ENCODE measurements around the gene DNAH2.

The DNAH2 gene

DNA sequence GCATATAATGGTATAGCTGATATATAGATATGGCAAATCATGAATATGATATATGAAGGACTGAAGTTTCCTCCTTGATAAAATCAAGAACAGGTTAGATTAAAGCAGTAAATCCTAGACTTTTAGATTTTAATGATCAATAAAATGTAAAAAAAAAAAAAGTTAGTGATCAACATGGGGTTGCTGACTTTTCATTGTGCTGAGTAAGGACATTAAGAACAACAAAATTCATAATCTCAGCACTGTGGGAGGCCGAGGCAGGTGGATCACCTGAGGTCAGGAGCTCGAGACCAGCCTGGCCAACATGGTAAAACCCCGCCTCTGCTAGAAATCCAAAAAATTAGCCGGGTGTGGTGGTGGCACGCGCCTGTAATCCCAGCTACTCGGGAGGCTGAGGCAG is 160.7 kb downstream of the DNAH2 start:
- ChIA-PET CTCF (interaction anchor here (0.6 kb wide), 1 partner anchor 246 kb away, joined by 4 read pairs; no protein-coding TSS in a partner anchor), POLR2A (no interaction called here)
- DNase-seq (ENCODE audit: extremely low spot score): no peak
- TF ChIP-seq ZNF384 (IDR thresholded peaks at IDR 0.05) (no peak), FOXA1 (IDR thresholded peaks at IDR 0.05) (no peak), HDGF (IDR thresholded peaks at IDR 0.05; ENCODE audit: borderline replicate concordance) (no peak), FOXM1 (IDR thresholded peaks at IDR 0.05; ENCODE audit: borderline replicate concordance) (no peak), SUZ12 (IDR thresholded peaks at IDR 0.05) (no peak), LEF1 (IDR thresholded peaks at IDR 0.05; ENCODE audit: borderline replicate concordance) (no peak), TARDBP (IDR thresholded peaks at IDR 0.05) (no peak), CTBP1 (IDR thresholded peaks at IDR 0.05; ENCODE audit: borderline replicate concordance) (no peak), L3MBTL2 (conservative IDR thresholded peaks at IDR 0.05) (no peak), ELF4 (IDR thresholded peaks at IDR 0.05) (no peak), FOXK2 (IDR thresholded peaks at IDR 0.05) (no peak), BHLHE40 (IDR thresholded peaks at IDR 0.05; ENCODE audit: borderline replicate concordance) (no peak), ARNT (IDR thresholded peaks at IDR 0.05) (no peak), NFRKB (IDR thresholded peaks at IDR 0.05) (no peak), SP1 (IDR thresholded peaks at IDR 0.05) (no peak)
- TF ChIP-seq, protein P1, sequence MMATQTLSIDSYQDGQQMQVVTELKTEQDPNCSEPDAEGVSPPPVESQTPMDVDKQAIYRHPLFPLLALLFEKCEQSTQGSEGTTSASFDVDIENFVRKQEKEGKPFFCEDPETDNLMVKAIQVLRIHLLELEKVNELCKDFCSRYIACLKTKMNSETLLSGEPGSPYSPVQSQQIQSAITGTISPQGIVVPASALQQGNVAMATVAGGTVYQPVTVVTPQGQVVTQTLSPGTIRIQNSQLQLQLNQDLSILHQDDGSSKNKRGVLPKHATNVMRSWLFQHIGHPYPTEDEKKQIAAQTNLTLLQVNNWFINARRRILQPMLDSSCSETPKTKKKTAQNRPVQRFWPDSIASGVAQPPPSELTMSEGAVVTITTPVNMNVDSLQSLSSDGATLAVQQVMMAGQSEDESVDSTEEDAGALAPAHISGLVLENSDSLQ (IDR thresholded peaks at IDR 0.05): no peak

DNA sequence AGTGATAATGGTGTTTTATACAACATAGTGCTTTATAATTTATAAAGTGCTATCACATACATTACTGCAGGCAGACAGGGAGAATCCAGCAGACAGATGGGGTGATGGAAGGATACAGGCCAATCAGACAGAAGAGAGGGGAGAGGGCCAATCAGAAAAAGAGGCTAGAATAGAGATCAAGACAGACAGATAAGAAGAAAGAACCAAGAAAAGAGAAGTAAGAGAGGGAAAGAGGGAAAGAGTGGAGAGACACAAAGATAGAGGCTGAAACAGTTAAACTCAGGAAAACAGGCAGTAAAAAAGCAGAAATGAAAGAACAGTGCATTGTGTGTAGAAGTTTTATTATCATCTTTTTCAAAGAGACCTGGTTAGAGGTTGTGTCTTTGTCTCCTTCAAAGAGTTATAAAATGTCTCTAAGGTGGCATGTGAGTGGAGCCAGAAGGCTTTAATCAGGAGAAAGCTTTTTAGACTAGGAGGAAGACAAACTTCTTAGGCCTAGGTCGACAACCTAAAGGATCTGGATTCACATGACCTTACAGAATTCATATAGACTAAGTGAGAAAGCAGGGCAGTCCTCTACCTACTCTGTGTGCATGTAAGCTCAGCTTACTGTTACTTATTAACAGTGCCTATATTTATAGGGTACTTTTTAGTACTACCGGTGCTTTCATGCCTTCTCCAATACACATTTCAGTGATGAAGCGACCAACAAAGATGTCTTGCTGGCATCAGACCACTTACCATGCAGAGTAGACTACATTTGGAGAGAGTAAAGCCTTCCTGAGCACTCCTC is 162.7 kb downstream of the DNAH2 start:
- no peak for DNase-seq (ENCODE audit: extremely low spot score)
- POLR2A ChIA-PET: no interaction called here
- CTCF ChIA-PET: no interaction called here
- no peak for TF ChIP-seq L3MBTL2 (conservative IDR thresholded peaks at IDR 0.05)
- TF ChIP-seq TARDBP (IDR thresholded peaks at IDR 0.05): no peak
- TF ChIP-seq ZNF384 (IDR thresholded peaks at IDR 0.05): no peak
- TF ChIP-seq ARNT (IDR thresholded peaks at IDR 0.05): no peak
- TF ChIP-seq SP1 (IDR thresholded peaks at IDR 0.05): no peak
- TF ChIP-seq HDGF (IDR thresholded peaks at IDR 0.05; ENCODE audit: borderline replicate concordance): no peak
- no peak for TF ChIP-seq LEF1 (IDR thresholded peaks at IDR 0.05; ENCODE audit: borderline replicate concordance)

DNA sequence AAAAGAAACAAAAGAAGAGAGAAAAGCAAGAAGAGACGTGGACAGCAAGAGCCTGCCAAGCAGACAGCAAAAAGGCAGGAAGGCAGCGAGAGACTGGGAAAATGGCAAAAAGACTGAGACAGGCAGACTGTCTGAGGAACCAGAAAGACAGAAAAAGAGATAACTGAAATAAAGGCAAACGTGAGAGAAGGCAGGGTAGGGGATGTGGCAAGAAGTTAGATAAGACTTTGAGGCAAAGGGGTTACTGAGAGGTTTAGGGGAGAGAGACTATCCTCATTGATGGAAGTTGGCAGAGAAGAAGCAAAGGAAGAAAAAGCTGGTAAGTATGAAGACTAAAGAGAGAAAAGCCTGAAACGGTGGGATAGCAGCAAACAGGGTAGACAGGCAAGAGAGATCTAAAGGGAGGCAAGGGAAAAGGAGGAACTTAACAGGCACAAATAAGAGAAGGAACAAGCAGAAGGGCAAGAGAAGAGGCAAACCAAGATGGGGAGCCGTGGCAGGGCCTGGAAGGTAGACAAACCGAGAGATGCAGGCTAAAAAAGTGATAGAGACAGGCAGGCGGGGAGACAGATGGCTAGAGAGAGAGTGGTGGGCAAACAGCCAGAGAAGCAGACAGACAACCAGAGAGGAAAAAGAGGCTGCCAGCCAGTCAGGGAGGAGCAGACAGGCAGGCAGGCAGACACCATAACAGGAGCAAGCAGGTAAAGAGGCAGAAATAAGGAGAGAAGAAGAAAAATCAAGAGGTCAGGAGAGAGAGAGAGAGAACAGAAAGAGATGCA is 163.9 kb downstream of the DNAH2 start:
- no peak for DNase-seq (ENCODE audit: extremely low spot score)
- ChIA-PET CTCF (no interaction called here), POLR2A (no interaction called here)
- TF ChIP-seq, protein P1 (IDR thresholded peaks at IDR 0.05): no peak
- no peak for TF ChIP-seq SUZ12 (IDR thresholded peaks at IDR 0.05)
- no peak for TF ChIP-seq HDGF (IDR thresholded peaks at IDR 0.05; ENCODE audit: borderline replicate concordance)
- no peak for TF ChIP-seq SP1 (IDR thresholded peaks at IDR 0.05)
- TF ChIP-seq ARNT (IDR thresholded peaks at IDR 0.05): no peak

DNA sequence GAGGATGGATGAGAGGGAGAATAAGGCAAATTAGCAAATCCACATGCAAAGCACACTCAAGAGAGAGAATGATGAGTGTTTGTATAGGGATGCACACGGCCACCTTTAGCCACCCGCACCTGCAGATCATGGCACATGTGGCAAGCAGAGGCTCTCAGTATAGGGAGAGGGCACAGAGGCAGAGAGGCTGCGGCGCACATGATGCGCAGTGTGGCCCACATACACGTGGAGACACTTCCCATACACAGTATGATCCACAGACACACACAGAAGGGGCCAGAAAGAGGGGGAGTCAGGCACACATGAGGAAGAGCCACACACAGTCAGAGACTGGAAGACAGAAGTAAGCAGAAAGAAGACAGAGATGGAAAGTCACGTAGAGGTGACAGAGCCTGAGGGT is 164.5 kb downstream of the DNAH2 start:
- TF ChIP-seq SP1 (IDR thresholded peaks at IDR 0.05) (no peak), NFRKB (IDR thresholded peaks at IDR 0.05) (no peak), BHLHE40 (IDR thresholded peaks at IDR 0.05; ENCODE audit: borderline replicate concordance) (no peak), LEF1 (IDR thresholded peaks at IDR 0.05; ENCODE audit: borderline replicate concordance) (no peak), HDGF (IDR thresholded peaks at IDR 0.05; ENCODE audit: borderline replicate concordance) (no peak), ELF4 (IDR thresholded peaks at IDR 0.05) (no peak), L3MBTL2 (conservative IDR thresholded peaks at IDR 0.05) (no peak), CTBP1 (IDR thresholded peaks at IDR 0.05; ENCODE audit: borderline replicate concordance) (no peak), ZNF384 (IDR thresholded peaks at IDR 0.05) (no peak), FOXK2 (IDR thresholded peaks at IDR 0.05) (no peak), FOXM1 (IDR thresholded peaks at IDR 0.05; ENCODE audit: borderline replicate concordance) (no peak), FOXA1 (IDR thresholded peaks at IDR 0.05) (no peak), SUZ12 (IDR thresholded peaks at IDR 0.05) (no peak), TARDBP (IDR thresholded peaks at IDR 0.05) (no peak), ARNT (IDR thresholded peaks at IDR 0.05) (no peak)
- TF ChIP-seq, protein P1 (IDR thresholded peaks at IDR 0.05): no peak
- POLR2A ChIA-PET: interaction anchor here (0.9 kb wide), 1 partner anchor 34 kb away, joined by 4 read pairs; the partner anchor contains the start of gene RNF227
- CTCF ChIA-PET: no interaction called here
- no peak for DNase-seq (ENCODE audit: extremely low spot score)

DNA sequence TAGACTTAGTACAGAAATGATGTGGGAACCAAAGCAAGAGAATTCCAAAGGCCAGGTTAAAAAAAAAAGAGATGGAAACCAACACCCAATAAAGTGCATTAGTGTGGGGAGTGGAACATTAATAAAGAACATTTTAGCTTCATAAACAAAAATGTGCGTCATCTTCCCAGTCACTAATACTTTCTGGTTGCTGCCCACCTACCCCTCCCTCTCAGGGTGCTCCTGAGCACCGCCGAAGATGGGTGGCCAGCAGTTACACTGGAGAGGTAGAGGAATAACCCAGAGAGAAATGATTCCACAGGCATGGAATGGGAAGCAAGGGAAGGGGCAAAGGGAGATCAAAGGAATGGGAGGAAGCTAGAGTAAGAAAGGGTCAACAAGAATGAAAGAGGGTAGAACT is 165.1 kb downstream of the DNAH2 start:
- CTCF ChIA-PET: interaction anchor here (0.6 kb wide), 1 partner anchor 227 kb away, joined by 4 read pairs; no protein-coding TSS in a partner anchor
- no peak for TF ChIP-seq BHLHE40 (IDR thresholded peaks at IDR 0.05; ENCODE audit: borderline replicate concordance)
- POLR2A ChIA-PET: interaction anchor here (0.9 to 1.9 kb wide), 2 partner anchors 26 to 33 kb away, joined by 4 to 5 read pairs; partner anchors contain the start of genes NAA38 and RNF227
- DNase-seq (ENCODE audit: extremely low spot score): no peak

Measured in HEK293T (cell line).